ENCODE data around the gene TWSG1.
"Not testable (repeated sequence)": the region's sequence is repeated elsewhere in the genome, so short reads cannot be mapped to it uniquely, and the experiment has no call there.

TWSG1 gene

GRCh38 chr18:9335697-9336045, 1.1 kb downstream of the TWSG1 start:
- no peak for DNase-seq (ENCODE audit: low read depth, low spot score)

GRCh38 chr18:9336827-9337226, 2.3 kb downstream of the TWSG1 start:
- DNase-seq (ENCODE audit: low read depth, low spot score), result no peak

- no peak for DNase-seq (ENCODE audit: low read depth, low spot score)
These were observed 3.3 kb downstream of the TWSG1 start for GRCh38 chr18:9337873-9338272.

GRCh38 chr18:9340472-9340871, 5.9 kb downstream of the TWSG1 start:
- no peak for DNase-seq (ENCODE audit: low read depth, low spot score)

- DNase-seq (ENCODE audit: low read depth, low spot score), result no peak
These were observed 9.0 kb downstream of the TWSG1 start for GRCh38 chr18:9343577-9343976.

- no peak for DNase-seq (ENCODE audit: low read depth, low spot score)
These were observed 12.2 kb downstream of the TWSG1 start for GRCh38 chr18:9346775-9347174.

- no peak for DNase-seq (ENCODE audit: low read depth, low spot score)
These were observed 13.6 kb downstream of the TWSG1 start for GRCh38 chr18:9348079-9348671.

- DNase-seq (ENCODE audit: low read depth, low spot score), result no peak
These were observed 14.2 kb downstream of the TWSG1 start for GRCh38 chr18:9348766-9349165.

GRCh38 chr18:9353596-9353995, 19.0 kb downstream of the TWSG1 start:
- no peak for DNase-seq (ENCODE audit: low read depth, low spot score)

- DNase-seq (ENCODE audit: low read depth, low spot score), result no peak
These were observed 19.7 kb downstream of the TWSG1 start for GRCh38 chr18:9354256-9354655.

GRCh38 chr18:9356976-9357375, 22.4 kb downstream of the TWSG1 start:
- no peak for DNase-seq (ENCODE audit: low read depth, low spot score)

GRCh38 chr18:9359796-9360195, 25.2 kb downstream of the TWSG1 start:
- DNase-seq (ENCODE audit: low read depth, low spot score), result no peak

GRCh38 chr18:9361191-9361590, 26.6 kb downstream of the TWSG1 start:
- DNase-seq (ENCODE audit: low read depth, low spot score), result no peak

- no peak for DNase-seq (ENCODE audit: low read depth, low spot score)
These were observed 28.3 kb downstream of the TWSG1 start for GRCh38 chr18:9362869-9363268.

- no peak for DNase-seq (ENCODE audit: low read depth, low spot score)
These were observed 29.7 kb downstream of the TWSG1 start for GRCh38 chr18:9364242-9364641.

GRCh38 chr18:9365406-9365805, 30.8 kb downstream of the TWSG1 start:
- no peak for DNase-seq (ENCODE audit: low read depth, low spot score)

- DNase-seq (ENCODE audit: low read depth, low spot score), result peak; percentile 90
These were observed 31.6 kb downstream of the TWSG1 start for GRCh38 chr18:9366126-9366714.

- not testable (repeated sequence) for DNase-seq (ENCODE audit: low read depth, low spot score)
These were observed 38.7 kb downstream of the TWSG1 start for GRCh38 chr18:9373254-9373653.

- DNase-seq (ENCODE audit: low read depth, low spot score), result no peak
These were observed 44.5 kb downstream of the TWSG1 start for GRCh38 chr18:9379118-9379517.

GRCh38 chr18:9380101-9380500, 45.5 kb downstream of the TWSG1 start:
- DNase-seq (ENCODE audit: low read depth, low spot score), result no peak

GRCh38 chr18:9380621-9381395, 46.2 kb downstream of the TWSG1 start:
- DNase-seq (ENCODE audit: low read depth, low spot score), result no peak

- no peak for DNase-seq (ENCODE audit: low read depth, low spot score)
These were observed 52.3 kb downstream of the TWSG1 start for GRCh38 chr18:9386879-9387278.

- DNase-seq (ENCODE audit: low read depth, low spot score), result no peak
These were observed 53.3 kb downstream of the TWSG1 start for GRCh38 chr18:9387891-9388290.

Data from iPS DF 19.7 (cell line).